ENCODE data around the gene PLXNA4.

The PLXNA4 gene

GRCh38 chr7:132475037-132475668 is 101.1 kb downstream of the PLXNA4 start:
- DNase-seq (ENCODE audit: low spot score) = no peak

GRCh38 chr7:132472463-132473120 is 103.7 kb downstream of the PLXNA4 start:
- no peak for DNase-seq (ENCODE audit: low spot score)

GRCh38 chr7:132471515-132471914 is 104.8 kb downstream of the PLXNA4 start:
- DNase-seq (ENCODE audit: low spot score) = no peak

- DNase-seq (ENCODE audit: low spot score) = no peak
Measured at GRCh38 chr7:132469681-132470080, 106.6 kb downstream of the PLXNA4 start.

- no peak for DNase-seq (ENCODE audit: low spot score)
Measured at GRCh38 chr7:132469264-132469663, 107.0 kb downstream of the PLXNA4 start.

- DNase-seq (ENCODE audit: low spot score) = no peak
Measured at GRCh38 chr7:132466367-132466766, 109.9 kb downstream of the PLXNA4 start.

- DNase-seq (ENCODE audit: low spot score) = no peak
Measured at GRCh38 chr7:132465516-132465915, 110.8 kb downstream of the PLXNA4 start.

GRCh38 chr7:132464740-132465139 is 111.5 kb downstream of the PLXNA4 start:
- DNase-seq (ENCODE audit: low spot score) = no peak

- no peak for DNase-seq (ENCODE audit: low spot score)
Measured at GRCh38 chr7:132463922-132464321, 112.3 kb downstream of the PLXNA4 start.

GRCh38 chr7:132462478-132462877 is 113.8 kb downstream of the PLXNA4 start:
- DNase-seq (ENCODE audit: low spot score) = no peak

GRCh38 chr7:132461032-132461592 is 115.2 kb downstream of the PLXNA4 start:
- DNase-seq (ENCODE audit: low spot score) = no peak

GRCh38 chr7:132458729-132459128 is 117.5 kb downstream of the PLXNA4 start:
- no peak for DNase-seq (ENCODE audit: low spot score)

- no peak for DNase-seq (ENCODE audit: low spot score)
Measured at GRCh38 chr7:132457658-132458057, 118.6 kb downstream of the PLXNA4 start.

- no peak for DNase-seq (ENCODE audit: low spot score)
Measured at GRCh38 chr7:132456418-132456817, 119.9 kb downstream of the PLXNA4 start.

- DNase-seq (ENCODE audit: low spot score) = no peak
Measured at GRCh38 chr7:132455378-132455777, 120.9 kb downstream of the PLXNA4 start.

GRCh38 chr7:132453826-132454225 is 122.4 kb downstream of the PLXNA4 start:
- DNase-seq (ENCODE audit: low spot score) = no peak

GRCh38 chr7:132451161-132451560 is 125.1 kb downstream of the PLXNA4 start:
- DNase-seq (ENCODE audit: low spot score) = no peak

GRCh38 chr7:132450696-132451095 is 125.6 kb downstream of the PLXNA4 start:
- DNase-seq (ENCODE audit: low spot score) = no peak

GRCh38 chr7:132450188-132450587 is 126.1 kb downstream of the PLXNA4 start:
- DNase-seq (ENCODE audit: low spot score) = no peak

GRCh38 chr7:132446666-132447278 is 129.5 kb downstream of the PLXNA4 start:
- no peak for DNase-seq (ENCODE audit: low spot score)

- peak; percentile 49 for DNase-seq (ENCODE audit: low spot score)
Measured at GRCh38 chr7:132446260-132446659, 130.0 kb downstream of the PLXNA4 start.

- DNase-seq (ENCODE audit: low spot score) = no peak
Measured at GRCh38 chr7:132443761-132444520, 132.3 kb downstream of the PLXNA4 start.

Measured in pons (tissue), 1 donor.